Prostate gland (tissue), 2 donors: ENCODE measurements around the gene COLEC11.

Experiments used
- POLR2A ChIP-seq: fragments of 450-650 bp; IDR thresholded peaks from one replicate; pipeline ENCODE4 v1.6.1; 2016; ENCODE audit warnings: antibody characterized with exemption, mild to moderate bottlenecking
- POLR2AphosphoS5 ChIP-seq: sonication (generic); formaldehyde crosslinking; IDR thresholded peaks from one replicate; pipeline ENCODE4 v1.6.1; 2017; ENCODE audit warnings: antibody characterized with exemption
- TF ChIP-seq, protein P1 (sequence below), 4 experiments: fragments of 200-600 bp in 2 of 4; fragments of 450-650 bp in 2 of 4; sonication (generic) in 2 of 4; IDR thresholded peaks; 1 replicate in 3 of 4; 2 replicates in 1 of 4; pipeline ENCODE4 v1.5.1; 2016 to 2019; ENCODE audit warnings: antibody characterized with exemption in 4 of 4, mild to moderate bottlenecking in 2 of 4, moderate library complexity in 2 of 4

DNA sequence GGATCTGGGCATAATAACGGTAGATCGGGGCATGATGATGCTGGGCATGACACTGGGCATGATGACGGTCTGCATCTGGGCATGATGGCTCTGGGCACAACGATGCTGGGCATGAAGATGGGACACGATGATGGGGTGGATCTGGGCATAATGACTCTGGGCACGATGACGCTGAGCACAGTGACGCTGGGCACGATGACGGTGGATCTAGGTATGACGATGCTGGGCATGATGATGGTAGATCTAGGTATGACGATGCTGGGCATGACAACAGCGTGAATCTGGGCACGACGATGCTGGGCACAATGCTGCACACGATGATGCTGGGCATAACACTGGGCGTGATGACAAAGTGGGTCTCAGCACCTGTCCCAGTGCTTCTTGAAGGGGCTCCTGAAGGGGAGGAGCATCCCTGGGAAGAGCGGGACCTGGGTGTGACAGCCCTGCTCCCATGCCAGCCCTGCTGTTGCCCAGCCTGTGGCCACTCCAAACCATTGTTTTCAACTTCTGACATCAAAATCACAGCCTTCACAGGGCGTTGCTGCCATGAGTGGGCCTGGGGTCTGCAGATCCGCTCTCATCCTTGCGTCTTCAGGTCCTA, 32.7 kb downstream of the COLEC11 start:
- TF ChIP-seq, protein P1, sequence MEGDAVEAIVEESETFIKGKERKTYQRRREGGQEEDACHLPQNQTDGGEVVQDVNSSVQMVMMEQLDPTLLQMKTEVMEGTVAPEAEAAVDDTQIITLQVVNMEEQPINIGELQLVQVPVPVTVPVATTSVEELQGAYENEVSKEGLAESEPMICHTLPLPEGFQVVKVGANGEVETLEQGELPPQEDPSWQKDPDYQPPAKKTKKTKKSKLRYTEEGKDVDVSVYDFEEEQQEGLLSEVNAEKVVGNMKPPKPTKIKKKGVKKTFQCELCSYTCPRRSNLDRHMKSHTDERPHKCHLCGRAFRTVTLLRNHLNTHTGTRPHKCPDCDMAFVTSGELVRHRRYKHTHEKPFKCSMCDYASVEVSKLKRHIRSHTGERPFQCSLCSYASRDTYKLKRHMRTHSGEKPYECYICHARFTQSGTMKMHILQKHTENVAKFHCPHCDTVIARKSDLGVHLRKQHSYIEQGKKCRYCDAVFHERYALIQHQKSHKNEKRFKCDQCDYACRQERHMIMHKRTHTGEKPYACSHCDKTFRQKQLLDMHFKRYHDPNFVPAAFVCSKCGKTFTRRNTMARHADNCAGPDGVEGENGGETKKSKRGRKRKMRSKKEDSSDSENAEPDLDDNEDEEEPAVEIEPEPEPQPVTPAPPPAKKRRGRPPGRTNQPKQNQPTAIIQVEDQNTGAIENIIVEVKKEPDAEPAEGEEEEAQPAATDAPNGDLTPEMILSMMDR (IDR thresholded peaks at IDR 0.05): no peak
- TF ChIP-seq POLR2AphosphoS5 (no peak), POLR2A (no peak)
